Neutrophil (primary cell): ENCODE data around the gene ATP8B1.
A peak's percentile ranks its signal among the peaks of the same experiment; 100 is the strongest.

Source experiments
- H3K27ac ChIP-seq: fragments of 200-600 bp; sonication (generic); 2 replicates; pipeline ENCODE4 v1.5.1; 2016; ENCODE audit warnings: mild to moderate bottlenecking, moderate library complexity
- H3K27me3 ChIP-seq: fragments of 200-600 bp; sonication (generic); 2 replicates; pipeline ENCODE4 v1.6.0; 2016; ENCODE audit warnings: mild to moderate bottlenecking
- H3K36me3 ChIP-seq: fragments of 200-600 bp; sonication (generic); 2 replicates; pipeline ENCODE4 v1.5.1; 2017
- H3K4me1 ChIP-seq, 2 experiments: fragments of 200-600 bp in 1 of 2; sonication (generic) in 1 of 2; 1 replicate in 1 of 2; 2 replicates in 1 of 2; pipeline versions ENCODE4 v1.5.1 to v1.6.1; 2013 to 2016; ENCODE audit warnings: low read depth in 1 of 2, low read length in 1 of 2, mild to moderate bottlenecking in 1 of 2, moderate library complexity in 1 of 2; ENCODE audit not compliant: control insufficient read depth in 1 of 2, insufficient read depth in 1 of 2
- H3K4me3 ChIP-seq, 2 experiments: fragments of 200-600 bp in 1 of 2; sonication (generic) in 1 of 2; 1 replicate in 1 of 2; 2 replicates in 1 of 2; pipeline ENCODE4 v1.5.1; 2013 to 2016; ENCODE audit warnings: low read depth in 1 of 2, low read length in 1 of 2, mild to moderate bottlenecking in 1 of 2, moderate library complexity in 1 of 2
- H3K9me3 ChIP-seq: fragments of 200-600 bp; sonication (generic); 2 replicates; pipeline ENCODE4 v1.5.1; 2016
- CTCF ChIP-seq: fragments of 200-600 bp; sonication (generic); IDR thresholded peaks from 2 replicates; pipeline ENCODE4 v1.5.1; 2016; ENCODE audit warnings: antibody characterized with exemption

Gene ATP8B1

GRCh38 chr18:57640749-57641148 is 162.4 kb downstream of the ATP8B1 start:
- H3K27me3 ChIP-seq = no peaks in the 10 kb centered on the region
- H3K36me3 ChIP-seq = no peaks in the 10 kb centered on the region
- H3K9me3 ChIP-seq = no peaks in the 10 kb centered on the region
- TF ChIP-seq CTCF = no peak
- no peak overlapping the region for H3K27ac ChIP-seq
- H3K4me1 ChIP-seq = no peaks in the 10 kb centered on the region
- no peak overlapping the region for H3K4me3 ChIP-seq

DNA sequence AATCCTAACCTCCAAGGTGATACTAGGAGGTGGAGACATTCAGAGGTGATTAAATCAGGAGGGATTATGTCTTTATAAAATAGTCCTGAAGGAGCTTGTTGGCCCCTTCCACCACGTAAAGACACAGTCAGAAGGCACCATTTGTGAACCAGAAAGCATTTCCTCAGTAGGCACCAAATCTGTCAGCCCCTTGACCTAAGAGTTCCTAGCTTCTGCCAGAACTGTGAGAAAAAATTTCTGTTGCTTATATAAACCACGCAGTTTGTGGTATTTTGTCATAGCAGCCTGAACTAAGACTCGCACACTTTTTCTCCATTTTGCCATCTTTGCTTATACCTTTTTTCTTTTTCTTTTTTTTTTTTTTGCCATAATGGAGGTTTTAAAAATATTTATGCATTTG is 162.9 kb downstream of the ATP8B1 start:
- TF ChIP-seq CTCF = no peak
- H3K4me3 ChIP-seq = no peak overlapping the region
- H3K36me3 ChIP-seq = no peaks in the 10 kb centered on the region
- no peaks in the 10 kb centered on the region for H3K4me1 ChIP-seq
- no peaks in the 10 kb centered on the region for H3K9me3 ChIP-seq
- no peaks in the 10 kb centered on the region for H3K27me3 ChIP-seq
- H3K27ac ChIP-seq = no peak overlapping the region

GRCh38 chr18:57635003-57635822 is 167.9 kb downstream of the ATP8B1 start:
- H3K4me3 ChIP-seq = no peak overlapping the region
- H3K27ac ChIP-seq = no peak overlapping the region
- H3K4me1 ChIP-seq = peaks cover 7 to 10% of the 10 kb centered on the region in 2 experiments
- no peaks in the 10 kb centered on the region for H3K9me3 ChIP-seq
- no peak for TF ChIP-seq CTCF
- no peaks in the 10 kb centered on the region for H3K36me3 ChIP-seq
- no peaks in the 10 kb centered on the region for H3K27me3 ChIP-seq

DNA sequence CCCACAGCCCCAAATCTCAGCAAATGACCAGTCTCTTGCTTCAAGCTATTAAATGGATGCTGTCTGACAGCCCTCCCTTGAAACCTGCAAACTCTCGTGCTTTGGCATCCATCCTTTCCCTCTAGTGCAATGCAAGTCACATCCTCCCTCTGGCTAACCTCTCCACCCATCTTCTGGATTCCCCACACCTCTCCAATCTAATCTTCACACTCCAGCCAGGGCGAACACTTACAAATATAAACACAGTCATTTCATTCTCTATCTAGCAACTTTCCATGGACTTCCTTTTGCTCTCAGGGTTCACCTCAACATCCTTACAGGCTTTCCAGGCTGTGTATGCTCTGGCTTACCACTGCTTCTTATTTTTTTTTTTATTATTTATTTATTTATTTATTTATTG is 171.4 kb downstream of the ATP8B1 start:
- no peaks in the 10 kb centered on the region for H3K36me3 ChIP-seq
- H3K9me3 ChIP-seq = no peaks in the 10 kb centered on the region
- H3K4me3 ChIP-seq = no peak overlapping the region
- TF ChIP-seq CTCF = no peak
- H3K27ac ChIP-seq = no peak overlapping the region
- H3K27me3 ChIP-seq = no peaks in the 10 kb centered on the region
- peaks cover 13 to 14% of the 10 kb centered on the region in 2 experiments for H3K4me1 ChIP-seq

DNA sequence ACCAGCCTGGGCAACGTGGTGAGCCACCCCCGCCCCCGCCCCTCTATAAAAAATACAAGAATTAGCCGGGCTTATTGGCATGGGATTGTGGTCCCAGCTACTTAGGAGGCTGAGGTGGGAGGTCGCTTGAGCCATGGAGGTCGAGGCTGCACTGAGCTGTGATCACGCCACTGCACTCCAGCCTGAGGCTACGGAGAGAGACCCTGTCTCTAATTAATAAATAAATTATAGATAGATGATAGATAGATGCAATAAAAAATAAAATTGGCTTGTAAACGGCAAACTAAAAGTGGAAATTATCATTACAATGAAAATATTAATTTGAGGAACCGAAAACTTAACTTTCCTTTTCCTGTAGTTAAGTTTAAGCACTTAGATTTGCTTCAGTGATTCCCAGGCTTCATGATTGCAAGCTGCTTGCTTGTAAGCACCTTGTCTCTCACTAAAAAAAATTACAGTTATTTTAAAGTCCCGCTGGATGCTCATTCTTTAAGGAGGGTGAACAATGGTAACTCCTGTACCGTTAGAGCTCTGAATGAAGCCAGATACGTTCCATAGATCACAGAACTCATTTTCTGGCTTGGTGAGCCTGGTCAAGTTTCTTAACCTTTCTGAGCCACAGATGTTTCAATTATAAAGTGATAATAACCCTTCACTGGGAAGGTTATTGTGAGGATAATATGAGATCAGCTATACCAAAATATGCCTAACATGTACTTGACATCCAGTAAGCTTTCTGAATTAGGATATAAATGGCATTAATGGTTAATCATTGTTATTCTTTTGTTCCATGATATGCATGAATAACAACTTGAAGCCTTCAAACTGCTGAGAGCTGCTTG is 172.1 kb downstream of the ATP8B1 start:
- TF ChIP-seq CTCF = no peak
- Histone ChIP-seq H3K36me3 (no peaks in the 10 kb centered on the region), H3K9me3 (no peaks in the 10 kb centered on the region), H3K4me1 (peaks cover 13 to 14% of the 10 kb centered on the region in 2 experiments), H3K27ac (peak overlapping the region; percentile 72), H3K4me3 (peak overlapping the region; percentile 71 to 84), H3K27me3 (no peaks in the 10 kb centered on the region)
